SK-N-SH (cell line): ENCODE results near the gene CATSPERE. TPM values are rescaled to one million over a fixed set of nuclear protein-coding genes. Genes with fewer than 3 reads are reported as not detected.

Source experiments
- CTCF ChIA-PET: fragments of 300-600, 350-600 bp; formaldehyde crosslinking; extraction: SDS; loops from one replicate; lab custom pipeline; 2021; lab: Yijun Ruan, JAX
- POLR2A ChIA-PET: fragments of 350-600 bp; sonication (Branson Sonifier 250); formaldehyde crosslinking; extraction: SDS; loops from one replicate; lab custom pipeline; 2020; ENCODE audit warnings: antibody characterized with exemption, inconsistent platforms; lab: Yijun Ruan, JAX
- DNase-seq: peaks from one replicate; pipeline ENCODE4 v3.0.0; 2012
- H2AFZ ChIP-seq: fragments of 200-600 bp; sonication (generic); 2 replicates; pipeline ENCODE4 v1.8.1; 2016; ENCODE audit warnings: antibody characterized with exemption, mild to moderate bottlenecking, low read depth
- H3F3A ChIP-seq: fragments of 200-600 bp; sonication (generic); replicated peaks from 2 replicates; pipeline ENCODE3; 2016; ENCODE audit warnings: antibody characterized with exemption, mild to moderate bottlenecking; ENCODE audit not compliant: insufficient read depth
- H3K27ac ChIP-seq, 2 experiments: fragments of 200-500 bp in 1 of 2; fragments of 200-600 bp in 1 of 2; sonication (Bioruptor generic) in 1 of 2; sonication (generic), shearing (Covaris generic) in 1 of 2; 2 replicates each; pipeline versions ENCODE4 v1.5.1 to v1.6.1; 2014 to 2016; ENCODE audit warnings: low read depth in 2 of 2, inconsistent platforms in 1 of 2, low read length in 1 of 2, mild to moderate bottlenecking in 1 of 2, mixed read lengths in 1 of 2
- H3K27me3 ChIP-seq: fragments of 200-600 bp; sonication (generic), shearing (Covaris generic); 2 replicates; pipeline ENCODE4 v1.6.1; 2016; ENCODE audit warnings: mixed run types; ENCODE audit not compliant: insufficient read depth
- H3K36me3 ChIP-seq, 2 experiments: fragments of 200-500 bp in 1 of 2; fragments of 200-600 bp in 1 of 2; sonication (Bioruptor generic) in 1 of 2; sonication (generic) in 1 of 2; replicated peaks in 1 of 2; 2 replicates each; pipeline versions ENCODE3 to v1.5.1; 2014 to 2016; ENCODE audit warnings: low read length in 1 of 2, mild to moderate bottlenecking in 1 of 2; ENCODE audit not compliant: insufficient read depth in 2 of 2, control insufficient read depth in 1 of 2
- H3K4me1 ChIP-seq, 2 experiments: fragments of 200-500 bp in 1 of 2; fragments of 200-600 bp in 1 of 2; sonication (Bioruptor generic) in 1 of 2; sonication (generic), shearing (Covaris generic) in 1 of 2; 2 replicates each; pipeline versions ENCODE4 v1.5.1 to v1.6.1; 2014 to 2016; ENCODE audit warnings: low read depth in 1 of 2, low read length in 1 of 2, mixed run types in 1 of 2; ENCODE audit not compliant: insufficient read depth in 2 of 2, control insufficient read depth in 1 of 2
- H3K4me2 ChIP-seq: fragments of 200-600 bp; sonication (generic), shearing (Covaris generic); 2 replicates; pipeline ENCODE4 v1.6.1; 2017; ENCODE audit warnings: mixed run types
- H3K4me3 ChIP-seq, 2 experiments: fragments of 200-500 bp in 1 of 2; fragments of 200-600 bp in 1 of 2; sonication (Bioruptor generic) in 1 of 2; sonication (generic), shearing (Covaris generic) in 1 of 2; 2 replicates each; pipeline versions ENCODE4 v1.5.1 to v1.8.1; 2014 to 2016; ENCODE audit warnings: low read depth in 2 of 2, inconsistent platforms in 1 of 2, low read length in 1 of 2, mild to moderate bottlenecking in 1 of 2, mixed read lengths in 1 of 2, moderate library complexity in 1 of 2
- H3K79me2 ChIP-seq: fragments of 200-600 bp; sonication (generic); 2 replicates; pipeline ENCODE4 v1.8.1; 2017; ENCODE audit warnings: mild to moderate bottlenecking; ENCODE audit not compliant: insufficient read depth
- H3K9ac ChIP-seq: fragments of 200-600 bp; sonication (generic); 2 replicates; pipeline ENCODE4 v1.6.1; 2017; ENCODE audit warnings: mixed run types
- H3K9me2 ChIP-seq: fragments of 200-600 bp; sonication (generic); 2 replicates; pipeline ENCODE4 v1.6.1; 2017; ENCODE audit warnings: mixed run types
- H3K9me3 ChIP-seq: fragments of 200-600 bp; sonication (generic); 2 replicates; pipeline ENCODE4 v1.6.1; 2017; ENCODE audit warnings: mixed run types, mild to moderate bottlenecking, moderate library complexity
- H4K20me1 ChIP-seq: fragments of 200-600 bp; sonication (generic); 2 replicates; pipeline ENCODE4 v1.6.1; 2017; ENCODE audit warnings: mild to moderate bottlenecking, mixed run types; ENCODE audit not compliant: insufficient read depth
- CHD2 ChIP-seq: fragments of 150-350 bp; IDR thresholded peaks from 2 replicates; pipeline ENCODE4 v1.6.1; 2018; ENCODE audit warnings: low read length; ENCODE audit not compliant: partially characterized antibody
- ELF1 ChIP-seq: IDR thresholded peaks from 2 replicates; pipeline ENCODE4 v1.4.0; 2012
- EP300 ChIP-seq, 2 experiments: IDR thresholded peaks; 2 replicates each; pipeline versions ENCODE4 v1.4.0 to v1.6.1; 2012; ENCODE audit warnings: borderline replicate concordance in 1 of 2, low read depth in 1 of 2, low read length in 1 of 2
- FOXM1 ChIP-seq: IDR thresholded peaks from 2 replicates; pipeline ENCODE4 v1.4.0; 2012; ENCODE audit warnings: low read depth, mild to moderate bottlenecking
- IRF3 ChIP-seq: fragments of 150-350 bp; IDR thresholded peaks from 2 replicates; pipeline ENCODE4 v1.6.1; 2016; ENCODE audit warnings: mild to moderate bottlenecking, low read depth, low read length
- JUND ChIP-seq: IDR thresholded peaks from 2 replicates; pipeline ENCODE4 v1.4.0; 2012
- MAX ChIP-seq: IDR thresholded peaks from 2 replicates; pipeline ENCODE4 v1.4.0; 2012; ENCODE audit warnings: low read depth
- MEF2A ChIP-seq: IDR thresholded peaks from 2 replicates; pipeline ENCODE4 v1.4.0; 2012; ENCODE audit warnings: low read depth, borderline replicate concordance
- NFIC ChIP-seq: IDR thresholded peaks from 2 replicates; pipeline ENCODE4 v1.4.0; 2012; ENCODE audit warnings: borderline replicate concordance
- NRF1 ChIP-seq: IDR thresholded peaks from 2 replicates; pipeline ENCODE4 v1.6.1; 2012; ENCODE audit warnings: low read depth, mild to moderate bottlenecking, low read length
- PBX3 ChIP-seq: IDR thresholded peaks from 2 replicates; pipeline ENCODE4; 2012
- POLR2AphosphoS5 ChIP-seq: IDR thresholded peaks from 2 replicates; pipeline ENCODE4 v1.6.1; 2012; ENCODE audit warnings: low read depth, low read length
- RAD21 ChIP-seq: IDR thresholded peaks from 2 replicates; pipeline ENCODE4 v1.6.1; 2012; ENCODE audit warnings: mild to moderate bottlenecking, low read length
- RCOR1 ChIP-seq: fragments of 150-350 bp; IDR thresholded peaks from 2 replicates; pipeline ENCODE4 v1.6.1; 2017; ENCODE audit warnings: antibody characterized with exemption, low read length
- REST ChIP-seq: IDR thresholded peaks from 2 replicates; pipeline ENCODE4 v1.6.1; 2012; ENCODE audit warnings: mild to moderate bottlenecking, low read depth, low read length, moderate library complexity
- RFX5 ChIP-seq: IDR thresholded peaks from 2 replicates; pipeline ENCODE4 v1.6.1; 2012; ENCODE audit warnings: mild to moderate bottlenecking, improper control_type of control experiment, low read length
- RXRA ChIP-seq: IDR thresholded peaks from 2 replicates; pipeline ENCODE4 v1.4.0; 2012; ENCODE audit warnings: low read depth, mild to moderate bottlenecking, borderline replicate concordance
- SIN3A ChIP-seq: IDR thresholded peaks from 2 replicates; pipeline ENCODE4 v1.6.1; 2012; ENCODE audit warnings: low read depth, mild to moderate bottlenecking, low read length, moderate library complexity, borderline replicate concordance
- SMC3 ChIP-seq: IDR thresholded peaks from 2 replicates; pipeline ENCODE4 v1.6.1; 2012; ENCODE audit warnings: low read depth, low read length, improper control_type of control experiment
- TEAD4 ChIP-seq: IDR thresholded peaks from 2 replicates; pipeline ENCODE4 v1.4.0; 2012; ENCODE audit warnings: mild to moderate bottlenecking, borderline replicate concordance; ENCODE audit not compliant: insufficient read depth
- YY1 ChIP-seq: IDR thresholded peaks from 2 replicates; pipeline ENCODE4 v1.4.0; 2012; ENCODE audit warnings: low read depth, mild to moderate bottlenecking
- ZBTB33 ChIP-seq: IDR thresholded peaks from 2 replicates; pipeline ENCODE4 v1.4.0; 2012; ENCODE audit warnings: low read depth, borderline replicate concordance
- WGBS: methylation state at CpG from one replicate; pipeline ENCODE4 v1.1.6; 2017; ENCODE audit warnings: low lambda C conversion rate; 5-methylcytosine and 5-hydroxymethylcytosine counted together
- polyA plus RNA-seq, 3 experiments: library from polyadenylated mRNA; depleted of rRNA; stranded (reverse); fragments of >200 nt; gene quantifications; 2 replicates each; pipeline ENCODE4 v1.2.3, GENCODE V29; 2012

CATSPERE gene
- polyA plus RNA-seq, 1 of the 3 experiments (the other 2 are of a cell fraction), result 0.30 TPM

- no peak for TF ChIP-seq FOXM1
- TF ChIP-seq IRF3, result no peak
- no peak for TF ChIP-seq RCOR1
- TF ChIP-seq JUND, result no peak
- TF ChIP-seq EP300 (IDR thresholded peaks at IDR 0.05; ENCODE audit: borderline replicate concordance in 1 of 2, low read depth in 1 of 2, low read length in 1 of 2), result no peak
- no peak for TF ChIP-seq SIN3A
- TF ChIP-seq POLR2AphosphoS5, result no peak
- no peak for TF ChIP-seq RFX5
- no peak for TF ChIP-seq CHD2
- no peak for TF ChIP-seq ZBTB33
- TF ChIP-seq NFIC, result no peak
- no peak for TF ChIP-seq ELF1
- no peak for TF ChIP-seq RXRA
- Histone ChIP-seq H3K9me3 (no peaks in the 10 kb centered on the region), H3K36me3 (peaks cover 5 to 7% of the 10 kb centered on the region in 2 experiments), H3K9me2 (no peaks in the 10 kb centered on the region), H4K20me1 (0 out of 2 replicates have a peak, but pooled peaks cover 11% of the 10 kb centered on the region), H3K27ac (peak overlapping the region in 1 of 2 experiments; percentile 36; a peak in 1 of 4 replicates), H3K9ac (no peak overlapping the region), H3K79me2 (peaks cover 79% of the 10 kb centered on the region), H3K27me3 (no peaks in the 10 kb centered on the region), H2AFZ (no peak overlapping the region), H3K4me1 (peaks cover 10 to 12% of the 10 kb centered on the region in 2 experiments; a peak in 3 of 4 replicates), H3F3A (peaks cover 17% of the 10 kb centered on the region), H3K4me3 (no peak overlapping the region), H3K4me2 (no peak overlapping the region)
- no peak for DNase-seq
- CTCF ChIA-PET, result no interaction called here
- POLR2A ChIA-PET, result no interaction called here
- WGBS, result 52% methylated on average over 4 of the region's 4 CpGs
Measured at GRCh38 chr1:244674446-244674845, 213.4 kb downstream of the CATSPERE start.

GRCh38 chr1:244675167-244675566 lies 214.1 kb downstream of the CATSPERE start:
- POLR2A ChIA-PET, result interaction anchor here (0.5 kb wide), 1 partner anchor 31 kb away, joined by 3 read pairs; no protein-coding TSS in a partner anchor
- H3F3A ChIP-seq, result peaks cover 17% of the 10 kb centered on the region
- TF ChIP-seq RAD21, result no peak
- TF ChIP-seq YY1, result no peak
- TF ChIP-seq NRF1, result no peak
- TF ChIP-seq MEF2A, result no peak
- no peak for TF ChIP-seq TEAD4
- no peak for TF ChIP-seq SMC3
- no peak for TF ChIP-seq MAX
- no peak for TF ChIP-seq RFX5
- TF ChIP-seq PBX3, result no peak
- no peak for TF ChIP-seq REST
- no peak for TF ChIP-seq CHD2
- no peak for TF ChIP-seq RXRA
- DNase-seq, result no peak
- 0 out of 2 replicates have a peak, but pooled peaks cover 11% of the 10 kb centered on the region for H4K20me1 ChIP-seq
- peaks cover 10 to 12% of the 10 kb centered on the region in 2 experiments; a peak in 3 of 4 replicates for H3K4me1 ChIP-seq
- no peak overlapping the region for H3K4me2 ChIP-seq
- H3K36me3 ChIP-seq, result peaks cover 5 to 7% of the 10 kb centered on the region in 2 experiments
- H3K27ac ChIP-seq, result peak overlapping the region in 1 of 2 experiments; percentile 36; a peak in 1 of 4 replicates
- no peak overlapping the region for H3K9ac ChIP-seq
- H3K9me2 ChIP-seq, result no peaks in the 10 kb centered on the region
- no peak overlapping the region for H3K4me3 ChIP-seq
- 96% methylated on average over 2 of the region's 2 CpGs for WGBS
- no peaks in the 10 kb centered on the region for H3K9me3 ChIP-seq
- H3K79me2 ChIP-seq, result peaks cover 78% of the 10 kb centered on the region
- H2AFZ ChIP-seq, result no peak overlapping the region
- CTCF ChIA-PET, result no interaction called here
- no peaks in the 10 kb centered on the region for H3K27me3 ChIP-seq
